NCI-H1092 (cell line): ENCODE measurements around the gene AKAP13.
"Not testable (repeated sequence)": the region's sequence is repeated elsewhere in the genome, so short reads cannot be mapped to it uniquely, and the experiment has no call there.

Experiments
- DNase-seq: peaks from one replicate; lab custom pipeline; 2025; lab: John Stamatoyannopoulos, UW

Gene AKAP13

DNA sequence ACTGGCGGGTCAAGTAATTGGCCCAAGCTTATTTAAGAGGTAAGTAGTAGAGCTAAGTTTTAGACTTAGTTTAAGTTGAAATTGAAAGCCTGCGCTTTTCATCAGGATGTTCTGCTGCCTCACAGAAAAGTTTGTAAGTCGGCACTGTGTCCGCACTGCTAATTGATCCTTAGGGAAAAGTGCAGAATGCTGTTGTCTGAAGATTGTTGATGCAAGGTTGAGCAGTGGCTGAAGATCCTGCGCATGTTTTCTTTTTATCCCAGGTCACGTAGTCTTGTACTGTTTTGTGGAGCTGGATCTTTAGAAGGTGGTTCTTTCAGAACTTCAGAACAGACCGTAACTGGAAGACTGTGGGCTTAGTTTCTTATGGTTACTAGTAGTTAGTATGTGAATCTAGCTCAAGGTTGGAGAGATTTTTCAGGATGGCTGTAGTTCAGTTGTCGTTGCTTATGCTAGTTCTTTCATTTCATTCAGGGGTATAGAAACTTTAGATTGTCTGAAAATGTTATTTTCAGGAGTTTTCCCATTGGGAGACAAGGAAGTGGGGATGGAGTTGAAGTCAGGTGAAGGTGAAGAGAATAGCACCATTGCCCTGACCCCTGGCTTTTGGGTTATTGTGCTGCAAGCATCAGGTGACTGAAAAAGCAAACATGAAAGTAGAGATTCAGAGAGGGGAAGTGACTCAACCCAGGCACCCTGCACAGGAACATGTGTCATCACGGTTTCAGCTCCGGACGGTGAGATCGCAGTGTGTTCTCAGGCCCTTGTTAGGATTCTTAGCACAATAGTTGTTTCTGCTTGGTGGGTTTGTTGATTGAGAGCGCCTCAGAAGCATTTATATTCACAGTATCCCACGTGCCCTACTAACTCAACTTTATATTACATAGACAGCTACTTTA is 32.8 kb downstream of the AKAP13 start:
- DNase-seq, result no peak

DNA sequence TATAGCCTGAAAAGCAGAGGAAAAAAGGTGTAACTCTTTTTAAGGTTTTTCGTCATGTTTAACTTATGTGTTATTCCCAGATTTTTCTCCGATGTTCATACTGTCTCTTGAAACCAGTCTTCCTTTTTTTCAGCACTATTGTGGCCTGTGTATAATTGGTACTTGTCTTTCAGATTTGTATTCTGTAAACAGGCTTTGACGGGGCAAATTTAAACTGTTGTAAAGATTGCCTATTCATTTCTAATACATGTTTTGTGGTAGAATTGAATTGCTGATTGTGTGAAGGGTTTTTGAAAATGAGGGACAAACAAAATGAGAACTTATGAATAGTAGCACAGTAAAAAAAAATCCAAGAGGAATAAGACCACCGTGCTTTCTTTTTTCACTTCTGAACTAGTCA is 33.6 kb downstream of the AKAP13 start:
- DNase-seq, result no peak

DNA sequence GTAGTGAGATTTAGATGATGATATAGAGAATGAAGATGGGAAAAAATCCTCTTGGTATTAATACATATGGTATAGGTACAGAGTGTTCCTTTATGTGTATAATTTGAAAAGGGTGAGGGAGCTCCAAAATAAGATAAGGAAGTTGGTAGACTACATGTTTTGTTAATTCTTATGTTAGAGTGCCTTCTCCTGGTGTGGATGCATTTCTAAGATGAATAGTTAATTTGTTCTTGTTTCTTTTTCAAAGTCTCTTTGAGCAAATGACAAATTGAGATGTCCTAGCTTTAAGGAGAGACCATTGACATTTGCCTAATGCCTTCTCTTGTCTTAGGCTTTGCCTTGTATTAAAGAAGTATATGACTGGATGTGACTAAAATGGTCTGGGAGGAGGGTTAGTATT is 34.1 kb downstream of the AKAP13 start:
- no peak for DNase-seq

DNA sequence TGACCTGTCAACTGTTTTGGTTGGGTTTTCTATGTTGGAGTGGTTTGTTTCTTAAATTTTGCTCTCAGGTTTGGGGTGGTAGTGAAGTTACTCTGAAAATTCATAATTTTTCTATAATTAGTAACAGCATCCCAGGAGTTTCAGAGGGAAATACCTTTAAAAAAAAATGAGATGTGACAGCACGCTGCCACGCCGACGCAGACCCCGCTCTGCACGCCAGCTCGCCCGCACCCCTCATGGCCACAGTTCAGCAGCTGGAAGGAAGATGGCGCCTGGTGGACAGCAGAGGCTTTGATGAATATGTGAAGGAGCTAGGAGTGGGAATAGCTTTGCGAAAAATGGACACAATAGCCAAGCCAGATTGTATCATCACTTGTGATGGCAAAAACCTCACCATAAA is 34.6 kb downstream of the AKAP13 start:
- DNase-seq, result no peak

DNA sequence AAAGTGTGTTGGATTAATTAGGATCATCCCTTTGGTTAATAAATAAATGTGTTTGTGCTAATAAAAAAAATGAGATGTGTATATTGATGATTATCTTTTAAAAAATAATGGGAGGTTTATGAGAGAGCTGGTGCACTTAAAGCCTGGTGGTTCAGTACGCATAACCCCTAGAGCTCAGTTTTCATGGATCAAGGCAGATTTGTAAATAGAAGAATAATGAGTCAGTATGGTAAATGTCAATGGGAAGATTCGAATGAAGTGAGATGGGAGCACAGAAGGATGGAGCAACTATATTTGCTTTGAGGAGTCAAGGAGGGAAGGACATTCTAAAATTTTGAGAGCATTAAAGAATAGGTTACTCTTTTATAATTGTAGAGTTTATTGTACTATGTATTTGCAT is 35.4 kb downstream of the AKAP13 start:
- DNase-seq, result no peak

DNA sequence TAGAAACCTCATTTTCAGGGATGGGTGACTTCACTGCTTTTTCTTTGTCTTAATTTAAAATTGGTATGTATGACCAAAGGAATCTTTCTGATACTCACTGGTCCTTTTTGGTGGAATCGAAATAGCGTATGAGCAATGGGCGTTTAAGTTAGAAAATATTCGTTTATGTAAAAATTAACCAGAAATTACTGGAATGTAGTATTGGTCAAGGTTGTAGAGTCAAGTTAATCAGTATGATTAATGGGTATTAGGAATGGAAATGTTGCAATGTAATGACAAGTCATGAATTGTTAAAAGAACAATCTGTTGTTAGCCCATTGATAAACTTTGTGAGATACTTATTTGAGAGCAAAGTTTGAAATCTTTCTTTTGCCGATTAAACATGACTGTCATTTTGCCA is 36.9 kb downstream of the AKAP13 start:
- no peak for DNase-seq

DNA sequence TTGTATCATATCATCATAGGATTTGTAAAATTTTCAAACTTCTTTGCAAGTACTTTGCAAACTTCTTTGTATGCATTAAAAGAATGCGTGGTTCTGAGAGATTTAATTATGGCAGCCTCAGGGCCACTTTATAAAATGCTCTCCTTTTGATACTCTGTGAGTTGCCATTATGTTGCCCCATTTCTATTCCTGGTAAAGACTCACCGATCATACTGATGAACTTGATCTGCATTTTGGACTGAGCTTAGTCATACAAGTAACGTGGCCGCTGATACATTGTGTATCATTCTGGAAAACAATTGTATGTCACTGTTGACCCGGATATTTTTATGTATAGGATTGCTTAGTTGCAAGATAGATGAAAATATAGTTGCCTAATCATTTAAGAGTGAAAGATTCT is 38.8 kb downstream of the AKAP13 start:
- no peak for DNase-seq

DNA sequence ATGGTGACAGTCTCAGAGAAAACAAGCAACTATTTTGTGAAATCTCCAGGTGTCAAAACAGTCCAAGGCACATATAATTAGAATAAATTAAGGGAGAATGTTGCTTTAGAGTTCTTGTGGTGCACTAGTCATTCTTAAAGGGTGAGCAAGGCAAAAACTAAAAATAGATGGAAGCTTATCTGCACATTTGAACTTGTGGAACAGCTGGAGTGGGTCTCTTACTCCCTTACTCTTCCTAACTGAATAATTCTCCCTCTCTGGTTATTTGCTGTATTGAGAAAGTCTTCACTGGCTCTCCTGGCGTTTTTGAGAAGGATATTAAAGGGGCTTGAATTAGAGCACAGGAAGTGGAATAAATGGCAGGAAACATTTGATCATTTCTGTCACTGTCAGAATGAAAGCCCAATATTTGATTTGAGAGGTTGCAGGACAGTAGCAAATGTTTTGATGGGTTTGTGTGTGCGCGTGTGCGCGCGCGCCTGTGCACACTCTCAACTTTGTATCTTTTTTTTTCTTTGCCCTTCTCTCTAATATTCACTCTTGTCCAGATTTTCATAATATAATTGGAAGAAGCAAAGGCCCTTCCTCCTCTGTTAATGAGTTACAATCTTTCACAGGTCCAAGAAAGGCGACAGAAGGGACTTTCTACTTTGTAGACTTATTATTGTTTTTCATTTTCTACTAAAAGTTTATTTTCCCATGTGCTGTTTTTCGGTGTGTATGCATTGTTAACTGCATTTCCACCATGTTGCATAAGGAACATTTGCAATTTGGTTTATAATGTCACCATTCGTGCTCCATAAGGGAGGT is 40.9 kb downstream of the AKAP13 start:
- DNase-seq, result no peak

DNA sequence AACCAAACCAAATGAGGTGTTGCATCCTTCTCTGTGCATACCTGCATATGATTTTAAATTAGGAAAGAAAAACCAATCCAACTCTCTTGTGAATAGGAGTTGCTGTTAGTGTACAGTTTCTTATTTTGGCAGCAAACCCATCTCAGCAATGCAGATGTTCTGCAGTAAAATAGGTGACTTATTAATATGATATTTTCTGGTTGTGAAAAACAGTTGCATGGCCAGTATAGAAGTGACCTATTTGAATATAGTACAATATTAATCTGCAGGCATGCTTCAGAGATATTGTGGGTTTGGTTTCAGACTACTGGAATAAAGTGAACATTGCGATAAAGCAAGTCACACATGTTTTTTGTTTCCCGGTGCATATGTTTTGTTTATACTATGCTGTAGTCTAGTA is 42.2 kb downstream of the AKAP13 start:
- DNase-seq, result no peak

DNA sequence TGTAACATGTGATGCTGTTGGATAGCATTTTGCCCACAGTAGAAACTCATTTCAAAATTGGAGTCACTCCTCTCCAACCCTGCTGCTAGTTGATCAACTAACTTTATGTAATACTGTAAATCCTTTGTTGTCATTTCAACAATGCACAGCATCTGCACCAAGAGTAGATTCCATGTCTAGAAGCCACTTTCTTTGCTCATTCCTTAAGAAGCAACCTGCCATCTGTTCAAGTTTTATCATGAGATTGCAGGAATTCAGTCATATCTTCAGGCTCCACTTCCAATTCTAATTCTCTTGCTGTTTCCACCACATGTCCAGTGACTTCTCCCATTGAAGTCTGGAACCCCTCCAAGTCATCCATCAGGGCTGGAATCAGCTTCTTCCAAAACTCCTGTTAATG is 42.9 kb downstream of the AKAP13 start:
- DNase-seq, result no peak

DNA sequence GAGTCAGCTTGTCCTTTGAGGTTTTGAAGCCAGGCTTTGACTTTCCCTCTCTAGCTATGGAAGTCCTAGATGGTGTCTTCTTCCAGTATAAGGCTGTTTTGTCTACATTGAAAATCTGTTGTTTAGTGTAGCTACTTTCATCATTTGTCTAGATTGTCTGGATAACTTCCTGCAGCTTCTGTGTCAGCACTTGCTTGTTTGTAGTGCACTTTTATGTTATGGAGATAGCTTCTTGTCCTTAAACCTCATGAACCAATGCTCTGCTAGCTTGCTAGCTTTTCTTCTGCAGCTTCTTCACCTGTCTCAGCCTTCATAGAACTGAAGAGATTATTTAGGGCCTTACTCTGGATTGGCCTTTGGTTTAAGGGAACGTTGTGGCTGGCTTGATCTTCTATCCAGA is 43.8 kb downstream of the AKAP13 start:
- no peak for DNase-seq

DNA sequence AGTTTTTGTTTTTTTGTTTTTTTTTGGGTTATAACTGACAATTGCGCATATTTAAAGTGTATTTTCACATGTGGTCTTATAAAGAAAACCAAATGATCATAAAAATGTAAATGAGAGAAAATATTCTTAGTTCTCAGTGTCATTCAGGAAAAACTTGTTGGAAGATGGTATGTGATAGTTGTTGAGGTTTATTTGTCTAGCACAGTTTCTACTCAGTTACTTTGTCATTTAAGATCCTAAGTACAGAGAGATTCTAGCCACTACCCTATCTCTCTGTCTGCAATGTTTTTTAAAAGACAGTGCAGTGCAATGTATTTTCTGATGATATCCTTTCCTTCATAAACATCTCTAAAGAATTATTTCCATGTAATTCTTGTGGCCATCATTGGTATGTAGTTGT is 46.1 kb downstream of the AKAP13 start:
- no peak for DNase-seq

DNA sequence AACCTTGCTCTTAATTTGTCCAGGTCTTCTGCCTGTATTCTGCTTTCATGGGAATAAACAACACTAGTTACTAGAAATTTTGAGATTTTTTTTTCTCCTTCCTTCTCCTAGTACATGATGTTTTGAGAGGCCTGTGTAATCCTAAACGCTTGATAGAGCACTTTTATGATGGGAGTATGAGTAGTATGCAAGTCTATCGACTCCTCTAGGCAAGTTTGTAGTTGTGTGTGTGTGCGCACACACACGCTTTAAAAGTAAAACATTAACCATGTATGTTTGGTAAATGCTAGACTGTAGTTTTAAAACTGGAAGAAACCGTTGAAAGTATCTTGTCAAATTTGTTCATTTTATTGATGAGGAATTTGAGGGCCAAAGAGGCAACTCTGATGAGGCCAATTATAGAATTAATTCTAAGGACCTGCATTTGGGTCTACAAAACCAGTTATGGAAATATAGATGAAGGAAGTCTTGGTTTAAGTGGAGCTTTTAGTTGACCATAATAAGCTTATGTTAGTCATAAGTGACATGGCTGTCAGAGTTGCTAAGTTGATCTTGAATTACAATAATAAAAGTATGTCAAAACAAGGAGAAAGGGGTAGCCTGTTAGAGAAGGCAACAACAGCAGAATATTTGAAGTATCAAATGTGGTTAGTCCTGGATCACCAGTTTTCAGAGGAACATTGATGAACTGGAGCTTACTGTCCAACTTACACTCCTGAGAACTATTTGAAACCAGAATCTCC is 47.1 kb downstream of the AKAP13 start:
- DNase-seq, result no peak

DNA sequence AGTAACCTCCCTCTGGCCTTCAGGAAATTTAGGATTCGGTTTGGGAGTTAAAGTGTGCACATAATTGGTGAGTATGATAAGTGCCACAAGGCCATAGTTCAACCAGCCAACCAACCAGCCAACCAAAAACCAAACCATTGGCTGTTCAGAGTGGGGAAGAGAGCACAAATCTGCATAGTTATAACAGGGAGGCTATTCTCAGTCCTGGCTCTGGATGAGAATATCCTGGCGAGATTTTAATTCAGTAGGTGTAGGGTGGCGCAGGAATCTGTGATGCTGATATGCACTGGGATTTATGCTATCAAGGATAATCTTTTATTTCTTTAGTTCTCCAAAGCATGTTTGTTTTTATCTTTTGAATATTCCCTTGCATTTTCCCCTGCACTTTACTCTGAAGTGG is 49.1 kb downstream of the AKAP13 start:
- DNase-seq, result no peak

DNA sequence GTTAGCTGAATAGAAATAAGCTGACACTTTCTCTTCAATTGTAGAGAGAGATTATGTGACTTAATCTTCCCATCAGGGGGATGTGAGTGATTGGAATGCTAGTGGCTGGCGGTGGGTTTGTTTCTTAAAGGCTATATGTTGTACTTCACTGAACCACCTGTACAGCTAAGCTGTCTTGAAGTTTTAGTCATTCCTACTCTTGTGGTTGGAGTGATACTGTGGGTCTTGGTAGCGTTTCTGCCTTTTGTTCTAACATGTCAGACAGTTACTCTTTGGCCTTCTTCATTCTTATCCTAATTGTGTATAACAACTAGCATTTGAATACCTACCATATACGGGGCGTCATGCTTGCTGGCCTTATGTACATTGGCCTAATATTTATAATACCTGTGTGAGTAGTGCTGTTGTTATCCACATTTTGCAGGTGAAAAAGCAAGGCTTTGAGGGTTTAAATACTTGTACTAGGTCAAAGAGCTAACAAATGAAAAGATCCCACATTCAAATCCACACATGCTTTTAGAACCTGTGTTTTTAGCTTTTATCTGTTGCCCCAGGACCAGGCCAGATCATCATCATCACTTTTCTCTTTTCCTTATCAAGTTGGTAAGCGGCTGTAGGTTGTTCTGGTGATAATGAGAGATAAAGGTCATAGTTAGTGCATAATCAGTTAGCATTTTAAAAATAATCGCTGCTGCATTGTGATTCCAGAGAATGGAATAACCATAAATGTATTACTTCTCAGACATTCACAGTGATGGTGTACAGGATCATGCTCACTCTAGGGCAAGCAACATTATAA is 50.2 kb downstream of the AKAP13 start:
- no peak for DNase-seq

DNA sequence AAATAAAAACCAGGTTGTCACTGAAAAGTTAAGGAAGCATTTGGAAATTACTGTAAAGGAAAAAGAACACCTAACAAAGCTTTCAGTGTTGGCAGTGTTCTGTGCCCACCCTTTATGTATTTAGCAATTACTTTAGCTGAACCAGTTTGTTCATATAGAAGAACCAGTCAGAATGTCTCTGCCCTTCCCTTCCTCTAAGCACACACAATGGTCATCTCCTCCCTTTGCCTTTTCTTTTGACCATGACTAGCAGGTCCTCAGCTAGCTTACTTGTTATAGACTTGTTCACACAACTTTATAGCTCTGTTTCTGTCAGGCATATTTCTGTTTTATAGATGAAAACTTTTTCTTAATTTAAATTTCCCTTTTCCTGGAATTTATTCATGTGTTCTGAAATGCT is 59.6 kb downstream of the AKAP13 start:
- no peak for DNase-seq

DNA sequence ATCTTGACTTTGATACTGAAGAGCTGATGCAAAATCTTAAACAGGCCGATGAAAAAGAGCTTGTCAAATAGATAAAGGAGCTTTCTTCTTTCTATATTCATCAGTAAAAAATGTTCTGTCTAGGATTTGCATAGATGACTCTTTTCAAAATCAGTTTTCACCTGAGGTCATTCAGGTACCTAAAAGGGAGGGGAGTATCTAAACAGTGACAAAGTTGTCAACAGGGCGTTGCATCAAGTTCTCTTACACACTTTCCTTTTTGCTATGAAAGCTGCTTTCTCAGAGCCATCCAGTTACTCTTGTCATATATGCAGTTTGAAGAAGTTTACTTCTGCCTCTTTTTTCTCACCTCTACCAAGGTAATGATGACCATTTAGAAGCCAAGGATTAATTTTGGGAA is 60.0 kb downstream of the AKAP13 start:
- DNase-seq, result no peak

DNA sequence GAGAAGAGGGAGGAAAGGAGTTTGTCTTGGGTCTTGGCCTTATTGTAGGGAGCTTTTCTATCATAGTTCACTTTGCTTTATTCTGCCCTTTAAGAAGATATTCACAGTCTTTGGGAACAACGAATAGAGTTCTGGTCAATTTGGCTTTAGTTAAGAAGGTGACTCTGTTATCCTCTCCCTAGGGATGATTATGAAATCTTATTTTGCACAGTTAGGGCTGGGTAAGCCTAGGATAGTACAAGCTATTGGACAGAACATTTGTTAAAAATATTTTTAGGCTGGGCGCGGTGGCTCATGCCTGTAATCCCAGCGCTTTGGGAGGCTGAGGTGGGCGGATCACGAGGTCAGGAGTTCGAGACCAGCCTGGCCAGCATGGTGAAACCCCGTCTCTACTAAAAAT is 61.5 kb downstream of the AKAP13 start:
- not testable (repeated sequence) for DNase-seq

DNA sequence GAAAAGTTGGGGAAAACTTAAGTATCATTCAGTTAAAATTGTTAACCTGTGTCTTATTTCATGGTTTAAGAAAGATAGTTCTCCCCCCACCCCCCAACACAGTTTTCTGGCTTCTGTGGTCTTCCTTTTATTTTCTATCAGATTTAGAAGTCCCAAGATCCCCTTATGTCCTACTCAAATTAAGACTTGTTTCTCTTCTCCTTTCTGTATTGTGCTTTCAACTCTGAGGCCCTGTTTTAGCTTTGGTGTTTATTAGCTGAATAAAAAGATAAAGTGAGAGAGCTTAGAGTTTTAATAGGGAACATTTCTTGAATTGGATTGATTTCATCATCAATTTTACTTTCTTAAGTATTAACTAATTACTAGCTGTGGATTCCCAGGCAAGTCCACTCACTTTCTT is 62.6 kb downstream of the AKAP13 start:
- no peak for DNase-seq

DNA sequence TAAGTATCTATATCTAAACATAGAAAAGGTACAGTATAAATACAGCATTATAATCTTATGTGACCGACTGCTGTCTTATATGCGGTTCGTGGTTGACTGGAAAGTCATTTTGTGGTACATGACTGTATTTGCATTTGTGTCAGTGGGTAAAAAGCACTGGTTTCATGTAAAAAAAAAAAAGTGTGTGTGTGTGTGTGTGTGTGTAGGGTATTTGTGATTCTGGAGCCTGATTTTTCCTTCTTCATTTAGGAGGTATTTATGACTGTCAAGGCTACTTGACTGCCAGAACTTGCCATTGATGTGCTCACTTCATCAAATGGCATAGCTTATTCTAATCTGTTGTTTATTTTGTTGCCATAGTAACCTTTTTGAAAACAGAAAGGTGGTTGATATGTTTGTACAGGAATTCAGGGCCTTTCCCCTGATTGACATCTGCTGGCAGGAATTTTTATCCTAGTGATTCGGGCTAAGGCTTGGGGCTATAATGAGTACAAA is 63.2 kb downstream of the AKAP13 start:
- no peak for DNase-seq

DNA sequence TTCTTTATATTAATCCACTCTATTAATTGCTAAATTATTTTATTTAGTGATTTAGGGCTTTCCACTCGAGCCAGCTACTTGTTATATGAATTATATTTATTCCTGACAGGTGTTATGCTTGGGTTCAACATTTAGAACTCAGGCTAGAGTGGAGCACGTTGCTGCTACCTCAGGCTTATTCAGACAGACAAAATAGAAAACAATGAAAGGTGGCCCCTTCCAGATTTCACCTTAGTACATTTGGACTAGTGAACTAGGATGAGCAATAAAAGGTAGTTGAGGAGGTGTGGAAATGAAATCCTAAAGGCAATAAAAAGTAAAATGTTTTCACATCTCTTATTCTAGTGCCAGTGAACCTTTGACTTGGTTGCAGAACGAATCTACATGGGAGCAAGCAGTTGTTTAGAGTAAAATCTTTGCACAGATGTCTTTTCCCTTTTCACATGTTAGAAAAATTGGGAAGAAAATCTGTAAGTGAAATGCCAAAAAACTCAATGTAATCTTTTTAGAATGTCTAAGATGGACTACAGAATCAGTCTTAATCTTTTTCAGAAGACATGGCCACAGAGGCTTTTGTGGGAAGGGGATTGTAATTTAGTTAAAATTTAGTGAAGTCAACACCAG is 63.8 kb downstream of the AKAP13 start:
- DNase-seq, result no peak
